Breast epithelium (tissue), 3 donors: ENCODE measurements around the gene STOML1.

Experiments
- POLR2A ChIP-seq: fragments of 450-650 bp; IDR thresholded peaks from one replicate; pipeline ENCODE4 v1.6.1; 2016; ENCODE audit warnings: antibody characterized with exemption, mild to moderate bottlenecking, moderate library complexity
- POLR2AphosphoS5 ChIP-seq, 3 donors: sonication (generic); formaldehyde crosslinking; IDR thresholded peaks; one replicate each; pipeline ENCODE4 v1.6.1; 2017; ENCODE audit warnings: antibody characterized with exemption in 3 of 3
- TF ChIP-seq, protein P1 (sequence below), 3 donors: fragments of 450-650 bp; IDR thresholded peaks; one replicate each; pipeline ENCODE4 v1.5.1; 2016 to 2017; ENCODE audit warnings: antibody characterized with exemption in 3 of 3, mild to moderate bottlenecking in 3 of 3, moderate library complexity in 3 of 3

DNA sequence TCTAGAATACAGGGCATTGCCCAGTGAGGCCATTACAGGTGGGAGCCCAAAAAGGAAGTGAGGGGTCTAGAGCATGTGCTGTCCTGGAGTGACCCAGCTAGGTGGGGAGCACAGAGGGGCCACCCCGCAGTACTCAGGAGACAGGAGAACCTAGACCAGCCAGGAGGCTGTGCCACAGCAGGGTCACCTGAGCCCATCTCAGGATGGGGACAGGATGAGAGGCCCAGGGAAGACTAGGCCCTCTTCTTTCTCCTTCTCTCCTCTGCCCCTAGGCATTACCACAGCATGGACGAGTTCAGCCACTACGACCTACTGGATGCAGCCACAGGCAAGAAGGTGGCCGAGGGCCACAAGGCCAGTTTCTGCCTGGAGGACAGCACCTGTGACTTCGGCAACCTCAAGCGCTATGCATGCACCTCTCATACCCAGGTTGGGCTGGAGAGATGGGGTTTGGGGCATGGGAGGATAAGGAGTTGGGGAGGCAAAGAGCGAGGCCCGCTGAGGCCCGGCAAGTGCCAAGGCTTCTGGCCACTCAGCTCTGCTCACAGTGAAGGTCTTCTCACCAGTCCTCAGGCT lies 45.2 kb downstream of the STOML1 start:
- TF ChIP-seq, protein P1, sequence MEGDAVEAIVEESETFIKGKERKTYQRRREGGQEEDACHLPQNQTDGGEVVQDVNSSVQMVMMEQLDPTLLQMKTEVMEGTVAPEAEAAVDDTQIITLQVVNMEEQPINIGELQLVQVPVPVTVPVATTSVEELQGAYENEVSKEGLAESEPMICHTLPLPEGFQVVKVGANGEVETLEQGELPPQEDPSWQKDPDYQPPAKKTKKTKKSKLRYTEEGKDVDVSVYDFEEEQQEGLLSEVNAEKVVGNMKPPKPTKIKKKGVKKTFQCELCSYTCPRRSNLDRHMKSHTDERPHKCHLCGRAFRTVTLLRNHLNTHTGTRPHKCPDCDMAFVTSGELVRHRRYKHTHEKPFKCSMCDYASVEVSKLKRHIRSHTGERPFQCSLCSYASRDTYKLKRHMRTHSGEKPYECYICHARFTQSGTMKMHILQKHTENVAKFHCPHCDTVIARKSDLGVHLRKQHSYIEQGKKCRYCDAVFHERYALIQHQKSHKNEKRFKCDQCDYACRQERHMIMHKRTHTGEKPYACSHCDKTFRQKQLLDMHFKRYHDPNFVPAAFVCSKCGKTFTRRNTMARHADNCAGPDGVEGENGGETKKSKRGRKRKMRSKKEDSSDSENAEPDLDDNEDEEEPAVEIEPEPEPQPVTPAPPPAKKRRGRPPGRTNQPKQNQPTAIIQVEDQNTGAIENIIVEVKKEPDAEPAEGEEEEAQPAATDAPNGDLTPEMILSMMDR (IDR thresholded peaks at IDR 0.05) = no peak
- TF ChIP-seq POLR2A = no peak
- no peak for TF ChIP-seq POLR2AphosphoS5 (IDR thresholded peaks at IDR 0.05)
